PC-3 (cell line): Measurements from ENCODE around the gene BLM. TPM values are rescaled to one million over a fixed set of nuclear protein-coding genes. Genes with fewer than 3 reads are reported as not detected.
A peak's percentile ranks its signal among the peaks of the same experiment; 100 is the strongest.
"Not testable (repeated sequence)": the region's sequence is repeated elsewhere in the genome, so short reads cannot be mapped to it uniquely, and the experiment has no call there.

ENCODE experiments used
- ATAC-seq: fragments of 200-7000 bp; cut with Tn5 transposase; 2 replicates; pipeline ENCODE4 v1.9.1; 2020; ENCODE audit warnings: mild to moderate bottlenecking, moderate library complexity
- Bru-seq: library from RNA; stranded (reverse); fragments of 400-500 nt; gene quantifications from one replicate; lab custom pipeline; 2021; lab: Mats Ljungman, UMichigan
- BruChase-seq, 2 experiments: library from RNA; stranded (reverse); fragments of 400-500 nt; gene quantifications; one replicate each; lab custom pipeline; 2021; lab: Mats Ljungman, UMichigan
- BruUV-seq: library from RNA; stranded (reverse); fragments of 400-500 nt; replicated peaks from 2 replicates; lab custom pipeline; 2021; lab: Mats Ljungman, UMichigan
- CTCF ChIA-PET: fragments of 300-600 bp; sonication (Branson Sonifier 250); formaldehyde crosslinking; loops from one replicate; lab custom pipeline; 2022; ENCODE audit warnings: antibody characterized with exemption; lab: Charles Lee
- POLR2A ChIA-PET: fragments of 300-600 bp; sonication (Branson Sonifier 250); formaldehyde crosslinking; loops from one replicate; lab custom pipeline; 2022; ENCODE audit warnings: antibody characterized with exemption; ENCODE audit not compliant: unreplicated experiment; lab: Charles Lee
- DNase-seq: peaks from one replicate; pipeline ENCODE4 v3.0.0-alpha.2; 2015
- H2AFZ ChIP-seq: fragments of 300-600 bp; sonication (generic); 2 replicates; pipeline ENCODE4 v1.6.0; 2016; ENCODE audit warnings: antibody characterized with exemption, low read length
- H3F3A ChIP-seq: fragments of 300-600 bp; sonication (generic); one replicate; pipeline ENCODE4 v1.6.0; 2017; ENCODE audit warnings: antibody characterized with exemption, low read length, control low read depth, mild to moderate bottlenecking; ENCODE audit not compliant: unreplicated experiment
- H3K27ac ChIP-seq: fragments of 300-600 bp; sonication (generic); 2 replicates; pipeline ENCODE4 v1.5.1; 2016; ENCODE audit warnings: mild to moderate bottlenecking, low read length
- H3K27me3 ChIP-seq: fragments of 300-600 bp; sonication (generic); 2 replicates; pipeline ENCODE4 v1.6.1; 2016; ENCODE audit warnings: low read length, mixed read lengths
- H3K36me3 ChIP-seq: fragments of 300-600 bp; sonication (generic); 2 replicates; pipeline ENCODE4 v1.6.1; 2016; ENCODE audit warnings: low read depth, mixed run types, low read length, mixed read lengths
- H3K4me1 ChIP-seq: fragments of 300-600 bp; sonication (generic); 2 replicates; pipeline ENCODE4 v1.5.1; 2016; ENCODE audit warnings: low read length; ENCODE audit not compliant: insufficient read depth
- H3K4me2 ChIP-seq: fragments of 300-600 bp; sonication (generic); 2 replicates; pipeline ENCODE4 v1.6.0; 2016; ENCODE audit warnings: low read length
- H3K4me3 ChIP-seq: fragments of 300-600 bp; sonication (generic); 2 replicates; pipeline ENCODE4 v1.5.1; 2016; ENCODE audit warnings: mild to moderate bottlenecking, low read length, mixed read lengths
- H3K79me2 ChIP-seq: fragments of 300-600 bp; sonication (generic); 2 replicates; pipeline ENCODE4 v1.6.1; 2017; ENCODE audit warnings: low read length, mixed read lengths
- H3K9ac ChIP-seq: fragments of 300-600 bp; sonication (generic); 2 replicates; pipeline ENCODE4 v1.6.0; 2016; ENCODE audit warnings: mild to moderate bottlenecking, low read length
- H3K9me2 ChIP-seq: fragments of 300-600 bp; sonication (generic); replicated peaks from 2 replicates; pipeline ENCODE4 v1.6.1; 2016; ENCODE audit warnings: mixed run types, low read length, mixed read lengths
- H3K9me3 ChIP-seq: fragments of 300-600 bp; sonication (generic); 2 replicates; pipeline ENCODE4 v1.6.1; 2016; ENCODE audit warnings: low read length, mixed read lengths
- H4K20me1 ChIP-seq: fragments of 300-600 bp; sonication (generic); 2 replicates; pipeline ENCODE4 v1.6.1; 2016; ENCODE audit warnings: low read length, mixed read lengths
- EZH2 ChIP-seq: fragments of 300-600 bp; sonication (generic); IDR thresholded peaks from one replicate; pipeline ENCODE4 v1.6.1; 2017; ENCODE audit warnings: antibody characterized with exemption, mild to moderate bottlenecking, low read length; ENCODE audit not compliant: unreplicated experiment
- EZH2phosphoT487 ChIP-seq: fragments of 300-600 bp; sonication (generic); IDR thresholded peaks from 2 replicates; pipeline ENCODE4 v1.6.1; 2018; ENCODE audit warnings: mild to moderate bottlenecking, antibody characterized with exemption, low read length, borderline replicate concordance
- intact Hi-C: fragments of 100-400 bp; cut with micrococcal nuclease; formaldehyde crosslinking; loops from 2 replicates; pipeline ENCODE4 v1.9.0; 2023
- long read RNA-seq: library from polyadenylated mRNA; unstranded; transcript quantifications from one replicate; pipeline ENCODE4 v2.0.0, GENCODE V29; 2021; ENCODE audit not compliant: unreplicated experiment
- total RNA-seq: library from RNA; depleted of rRNA; stranded (reverse); fragments of >200 nt; gene quantifications from 2 replicates; pipeline ENCODE4 v1.2.3, GENCODE V29; 2014; rRNA removed
- TF ChIP-seq, protein P1 (sequence below): fragments of 300-600 bp; sonication (generic); conservative IDR thresholded peaks from 2 replicates; pipeline ENCODE4 v1.5.1; 2017; ENCODE audit warnings: antibody characterized with exemption, low read depth, mild to moderate bottlenecking, low read length

BLM gene
- 10.3 and 18.7 TPM in 2 replicates for total RNA-seq
- Bru-seq, nascent RNA: percentile 45 among the genes with signal in this experiment
- percentile 47 among the genes with signal in this experiment for BruChase-seq, experiment 1, labeled RNA remaining after a 6-hour chase
- percentile 27 among the genes with signal in this experiment for BruChase-seq, experiment 2, labeled RNA remaining after a 2-hour chase
- long read RNA-seq, partial matches to known transcripts: 1 of 1 reads
- long read RNA-seq, other reads (novel, unspliced or antisense): 0 of 1 reads

DNA sequence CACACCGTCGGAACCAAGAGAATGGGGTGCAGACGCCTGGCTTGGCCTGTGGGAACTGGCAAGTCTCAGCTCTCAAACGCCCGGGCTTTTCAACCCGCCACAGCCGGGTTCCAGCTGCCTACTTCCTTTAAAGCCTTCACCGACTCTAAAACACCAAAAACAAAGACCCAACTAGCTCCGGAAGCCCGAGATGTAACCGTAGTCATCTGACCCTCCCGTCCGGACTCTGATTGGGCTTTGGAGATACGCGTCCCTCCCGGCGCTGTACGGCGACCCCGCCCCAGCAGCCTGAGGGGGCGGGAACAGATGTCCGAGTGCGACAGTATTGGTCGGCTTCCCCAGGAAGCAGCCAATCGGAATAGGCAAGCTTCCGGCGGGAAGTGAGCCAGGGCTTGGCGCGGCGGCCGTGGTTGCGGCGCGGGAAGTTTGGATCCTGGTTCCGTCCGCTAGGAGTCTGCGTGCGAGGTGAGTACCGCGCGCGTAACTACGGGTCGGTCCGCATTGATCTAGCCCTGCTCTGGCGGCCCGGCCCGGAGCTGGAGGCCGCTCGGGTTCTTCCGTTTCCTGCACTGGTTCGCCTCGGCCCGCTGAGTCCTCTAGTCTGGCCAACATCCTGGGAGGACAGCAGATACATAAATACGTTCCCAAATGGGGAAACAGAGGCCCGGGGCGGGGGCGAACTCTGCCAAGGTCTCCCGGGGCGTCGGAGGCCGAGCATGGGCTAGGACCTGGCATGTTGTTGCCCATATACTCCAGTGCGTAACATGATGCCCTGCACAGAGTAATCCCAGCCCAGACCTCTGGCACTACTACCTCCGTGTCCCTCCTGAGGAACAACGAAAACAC lies at the start of gene BLM:
Gene BLM (plus strand): TSS at position 371 of the 846 bp plus-strand sequence. CDS start 30,047 bp downstream, outside the sequence.
- Histone ChIP-seq H3K4me2 (peak within 1 kb of the TSS; percentile 88), H3K4me3 (peak within 1 kb of the TSS; percentile 75), H3K27me3 (no peaks in the 10 kb centered on the region), H3K9me2 (no peaks in the 10 kb centered on the region), H3K9ac (peak within 1 kb of the TSS; percentile 86), H3K4me1 (peaks cover 5% of the 10 kb centered on the region; the same call in 1 of the 2 replicates), H3K9me3 (no peaks in the 10 kb centered on the region), H3K27ac (peak within 1 kb of the TSS; percentile 29; the same call in 1 of the 2 replicates), H4K20me1 (no peaks in the 10 kb centered on the region), H3K79me2 (peaks cover 38% of the 10 kb centered on the region), H3F3A (no peaks in the 10 kb centered on the region), H2AFZ (peak within 1 kb of the TSS; percentile 81), H3K36me3 (no peaks in the 10 kb centered on the region)
- POLR2A ChIA-PET: interaction anchor here (0.6 to 0.9 kb wide), 2 partner anchors 329 to 1312 kb away, joined by 4 to 17 read pairs; partner anchors contain the start of gene IQGAP1
- TSS peak; percentile 68 for BruUV-seq
- TF ChIP-seq, protein P1, sequence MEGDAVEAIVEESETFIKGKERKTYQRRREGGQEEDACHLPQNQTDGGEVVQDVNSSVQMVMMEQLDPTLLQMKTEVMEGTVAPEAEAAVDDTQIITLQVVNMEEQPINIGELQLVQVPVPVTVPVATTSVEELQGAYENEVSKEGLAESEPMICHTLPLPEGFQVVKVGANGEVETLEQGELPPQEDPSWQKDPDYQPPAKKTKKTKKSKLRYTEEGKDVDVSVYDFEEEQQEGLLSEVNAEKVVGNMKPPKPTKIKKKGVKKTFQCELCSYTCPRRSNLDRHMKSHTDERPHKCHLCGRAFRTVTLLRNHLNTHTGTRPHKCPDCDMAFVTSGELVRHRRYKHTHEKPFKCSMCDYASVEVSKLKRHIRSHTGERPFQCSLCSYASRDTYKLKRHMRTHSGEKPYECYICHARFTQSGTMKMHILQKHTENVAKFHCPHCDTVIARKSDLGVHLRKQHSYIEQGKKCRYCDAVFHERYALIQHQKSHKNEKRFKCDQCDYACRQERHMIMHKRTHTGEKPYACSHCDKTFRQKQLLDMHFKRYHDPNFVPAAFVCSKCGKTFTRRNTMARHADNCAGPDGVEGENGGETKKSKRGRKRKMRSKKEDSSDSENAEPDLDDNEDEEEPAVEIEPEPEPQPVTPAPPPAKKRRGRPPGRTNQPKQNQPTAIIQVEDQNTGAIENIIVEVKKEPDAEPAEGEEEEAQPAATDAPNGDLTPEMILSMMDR: no peak
- TF ChIP-seq EZH2phosphoT487 (no peak), EZH2 (no peak)
- ATAC-seq (peak; percentile 99), DNase-seq (peak; percentile 96)
- CTCF ChIA-PET: interaction anchor here (0.6 kb wide), 1 partner anchor 266 kb away, joined by 3 read pairs; no protein-coding TSS in a partner anchor
- intact Hi-C loops: loop anchor here (5.0 kb wide), 2 partner anchors 155 to 170 kb away; no protein-coding TSS in a partner anchor

- H3K27me3 ChIP-seq, POLR2A ChIA-PET, H3K79me2 ChIP-seq, H3F3A ChIP-seq, H3K9me3 ChIP-seq, intact Hi-C loops, ATAC-seq, H4K20me1 ChIP-seq, H2AFZ ChIP-seq, H3K9me2 ChIP-seq, BruUV-seq, H3K4me3 ChIP-seq, DNase-seq, H3K4me2 ChIP-seq, H3K36me3 ChIP-seq, H3K9ac ChIP-seq, CTCF ChIA-PET: not testable (repeated sequence)
- Histone ChIP-seq H3K4me1 (peaks cover 23% of the 10 kb centered on the region), H3K27ac (peak overlapping the region; percentile 35; the same call in 1 of the 2 replicates)
Observed at GRCh38 chr15:90667755-90668345, 49.3 kb upstream of the BLM start.

GRCh38 chr15:90670631-90671030 lies 46.5 kb upstream of the BLM start:
- H3F3A ChIP-seq, intact Hi-C loops, H3K27me3 ChIP-seq, H3K27ac ChIP-seq, H3K9me2 ChIP-seq, DNase-seq, CTCF ChIA-PET, H3K9ac ChIP-seq, H3K9me3 ChIP-seq, H4K20me1 ChIP-seq, H3K36me3 ChIP-seq, BruUV-seq, H3K4me2 ChIP-seq, ATAC-seq, H3K79me2 ChIP-seq, POLR2A ChIA-PET, H2AFZ ChIP-seq, H3K4me3 ChIP-seq: not testable (repeated sequence)
- H3K4me1 ChIP-seq: peaks cover 17% of the 10 kb centered on the region
